Right lobe of liver (tissue), 4 donors: ENCODE data around the gene ARMC7.

Experiments
- CTCF ChIP-seq, 4 donors: fragments of 200-600 bp in 3 of 4; fragments of 450-650 bp in 1 of 4; IDR thresholded peaks; one replicate each; pipeline versions ENCODE4 v1.5.1 to v1.8.0; 2016 to 2022; ENCODE audit warnings: antibody characterized with exemption in 4 of 4, mild to moderate bottlenecking in 2 of 4
- POLR2A ChIP-seq: fragments of 450-650 bp; IDR thresholded peaks from one replicate; pipeline ENCODE4 v1.6.1; 2017; ENCODE audit warnings: antibody characterized with exemption, mild to moderate bottlenecking
- donor health status: DM: no; HTN: no; CAD: no.
- donor health status: DM: no; HTN: no; CAD: no.
- donor health status: DM: no; HTN: yes; CAD: no.

GRCh38 chr17:75124041-75124818 lies 14.5 kb downstream of the ARMC7 start:
- TF ChIP-seq CTCF (IDR thresholded peaks at IDR 0.05) (no peak), POLR2A (no peak)
